ENCODE data around the gene SP1. TPM values are rescaled to one million over a fixed set of nuclear protein-coding genes. Genes with fewer than 3 reads are reported as not detected.
A peak's percentile ranks its signal among the peaks of the same experiment; 100 is the strongest.
"Not testable (repeated sequence)": the region's sequence is repeated elsewhere in the genome, so short reads cannot be mapped to it uniquely, and the experiment has no call there.

SP1 gene
- total RNA-seq, 4 donors from 2014 or later = 56.1 to 83.4 (median 67.8) TPM

DNA sequence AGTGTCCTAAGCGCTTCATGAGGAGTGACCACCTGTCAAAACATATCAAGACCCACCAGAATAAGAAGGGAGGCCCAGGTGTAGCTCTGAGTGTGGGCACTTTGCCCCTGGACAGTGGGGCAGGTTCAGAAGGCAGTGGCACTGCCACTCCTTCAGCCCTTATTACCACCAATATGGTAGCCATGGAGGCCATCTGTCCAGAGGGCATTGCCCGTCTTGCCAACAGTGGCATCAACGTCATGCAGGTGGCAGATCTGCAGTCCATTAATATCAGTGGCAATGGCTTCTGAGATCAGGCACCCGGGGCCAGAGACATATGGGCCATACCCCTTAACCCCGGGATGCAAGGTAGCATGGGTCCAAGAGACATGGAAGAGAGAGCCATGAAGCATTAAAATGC, 31.0 kb downstream of the SP1 start:
- TF ChIP-seq, protein P1, sequence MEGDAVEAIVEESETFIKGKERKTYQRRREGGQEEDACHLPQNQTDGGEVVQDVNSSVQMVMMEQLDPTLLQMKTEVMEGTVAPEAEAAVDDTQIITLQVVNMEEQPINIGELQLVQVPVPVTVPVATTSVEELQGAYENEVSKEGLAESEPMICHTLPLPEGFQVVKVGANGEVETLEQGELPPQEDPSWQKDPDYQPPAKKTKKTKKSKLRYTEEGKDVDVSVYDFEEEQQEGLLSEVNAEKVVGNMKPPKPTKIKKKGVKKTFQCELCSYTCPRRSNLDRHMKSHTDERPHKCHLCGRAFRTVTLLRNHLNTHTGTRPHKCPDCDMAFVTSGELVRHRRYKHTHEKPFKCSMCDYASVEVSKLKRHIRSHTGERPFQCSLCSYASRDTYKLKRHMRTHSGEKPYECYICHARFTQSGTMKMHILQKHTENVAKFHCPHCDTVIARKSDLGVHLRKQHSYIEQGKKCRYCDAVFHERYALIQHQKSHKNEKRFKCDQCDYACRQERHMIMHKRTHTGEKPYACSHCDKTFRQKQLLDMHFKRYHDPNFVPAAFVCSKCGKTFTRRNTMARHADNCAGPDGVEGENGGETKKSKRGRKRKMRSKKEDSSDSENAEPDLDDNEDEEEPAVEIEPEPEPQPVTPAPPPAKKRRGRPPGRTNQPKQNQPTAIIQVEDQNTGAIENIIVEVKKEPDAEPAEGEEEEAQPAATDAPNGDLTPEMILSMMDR (IDR thresholded peaks at IDR 0.05) = no peak
- TF ChIP-seq POLR2A (IDR thresholded peaks at IDR 0.05) = no peak
- peaks cover 0 to 68% (median 2%) of the 10 kb centered on the region in 3 donors for H3K36me3 ChIP-seq
- H3K4me1 ChIP-seq = peaks cover 0 to 13% (median 0%) of the 10 kb centered on the region in 4 donors
- H3K4me3 ChIP-seq = no peak overlapping the region
- no peak overlapping the region for H3K27ac ChIP-seq
- no peaks in the 10 kb centered on the region for H3K9me3 ChIP-seq
- no peaks in the 10 kb centered on the region for H3K27me3 ChIP-seq
- peak in 1 of 3 donors; percentile 23 for DNase-seq

DNA sequence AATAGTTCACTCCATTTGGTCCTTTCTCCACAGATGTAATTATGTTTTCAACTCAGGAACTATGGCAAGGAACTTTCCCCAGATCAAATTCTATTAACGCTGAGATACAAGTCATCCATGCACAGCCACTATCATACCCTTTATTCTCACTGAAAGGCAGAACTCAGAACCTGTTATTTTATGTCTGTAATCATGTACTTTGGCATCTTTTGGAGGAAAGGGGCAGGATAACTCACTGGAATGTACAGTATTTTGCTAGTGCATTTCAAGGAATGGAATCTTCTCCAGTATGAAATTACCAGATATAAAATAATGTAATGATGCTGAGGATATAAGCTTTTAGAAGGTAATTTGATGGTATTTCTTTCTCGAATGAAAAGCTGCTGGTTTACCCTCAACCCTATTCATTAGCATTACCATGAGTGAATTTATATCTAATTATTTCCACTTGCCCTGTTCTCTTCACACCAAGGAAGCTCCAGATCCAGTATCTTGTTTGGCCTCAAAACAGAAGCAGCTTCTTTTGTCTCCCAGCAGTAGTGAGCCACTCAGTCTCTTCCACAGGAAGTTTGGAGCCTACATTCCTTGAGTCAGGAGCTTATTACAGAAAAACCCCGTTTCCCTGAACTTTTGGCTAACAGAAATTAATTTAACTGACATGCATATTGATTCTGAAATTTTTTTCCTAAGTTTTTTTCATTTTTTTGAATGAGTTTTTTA, 33.7 kb downstream of the SP1 start:
- Histone ChIP-seq H3K9me3 (no peaks in the 10 kb centered on the region), H3K4me1 (peaks cover 0 to 18% (median 0%) of the 10 kb centered on the region in 4 donors), H3K4me3 (no peak overlapping the region), H3K27ac (no peak overlapping the region), H3K36me3 (peaks cover 0 to 42% (median 0%) of the 10 kb centered on the region in 3 donors), H3K27me3 (no peaks in the 10 kb centered on the region)
- TF ChIP-seq POLR2A (IDR thresholded peaks at IDR 0.05) = no peak
- TF ChIP-seq, protein P1 (IDR thresholded peaks at IDR 0.05) = no peak
- no peak for DNase-seq

DNA sequence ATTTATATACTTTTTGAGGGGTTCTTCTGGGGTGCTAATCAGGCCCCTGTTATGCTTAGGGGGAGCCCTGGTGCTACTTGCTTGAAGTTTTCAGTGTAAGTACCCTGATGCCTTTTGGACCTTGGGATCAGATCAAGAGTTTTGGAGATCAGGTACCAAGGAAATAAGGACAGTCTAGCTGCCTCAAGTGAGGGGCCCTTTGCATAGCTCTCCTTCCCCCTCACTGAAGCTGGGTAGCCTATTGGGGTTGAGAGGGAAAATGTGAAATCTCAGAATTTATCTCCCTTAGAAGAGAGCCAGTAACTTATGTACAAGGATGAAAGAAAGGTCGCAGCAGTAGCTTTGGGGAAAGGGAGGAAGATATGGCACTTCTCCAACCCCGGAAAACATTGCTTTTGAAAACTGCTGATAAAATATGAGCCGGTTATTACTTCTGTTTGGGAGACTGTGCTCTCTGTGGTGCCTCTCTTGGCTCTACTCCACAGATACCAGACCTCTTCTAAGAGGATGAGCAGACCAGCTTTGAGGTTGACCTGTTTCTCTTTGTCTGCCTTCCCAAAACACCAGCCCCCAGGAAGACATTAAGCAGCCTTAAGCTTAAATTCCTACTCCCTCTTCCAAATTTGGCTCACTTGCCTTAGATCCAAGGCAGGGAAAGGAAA, 34.9 kb downstream of the SP1 start:
- no peak for TF ChIP-seq POLR2A (IDR thresholded peaks at IDR 0.05)
- TF ChIP-seq, protein P1 (IDR thresholded peaks at IDR 0.05) = no peak
- no peak for DNase-seq
- Histone ChIP-seq H3K36me3 (peaks cover 0 to 30% (median 0%) of the 10 kb centered on the region in 3 donors), H3K27me3 (no peaks in the 10 kb centered on the region), H3K4me3 (no peak overlapping the region), H3K4me1 (peaks cover 0 to 18% (median 0%) of the 10 kb centered on the region in 4 donors), H3K9me3 (no peaks in the 10 kb centered on the region), H3K27ac (peak overlapping the region in 1 of 4 donors; percentile 20)

DNA sequence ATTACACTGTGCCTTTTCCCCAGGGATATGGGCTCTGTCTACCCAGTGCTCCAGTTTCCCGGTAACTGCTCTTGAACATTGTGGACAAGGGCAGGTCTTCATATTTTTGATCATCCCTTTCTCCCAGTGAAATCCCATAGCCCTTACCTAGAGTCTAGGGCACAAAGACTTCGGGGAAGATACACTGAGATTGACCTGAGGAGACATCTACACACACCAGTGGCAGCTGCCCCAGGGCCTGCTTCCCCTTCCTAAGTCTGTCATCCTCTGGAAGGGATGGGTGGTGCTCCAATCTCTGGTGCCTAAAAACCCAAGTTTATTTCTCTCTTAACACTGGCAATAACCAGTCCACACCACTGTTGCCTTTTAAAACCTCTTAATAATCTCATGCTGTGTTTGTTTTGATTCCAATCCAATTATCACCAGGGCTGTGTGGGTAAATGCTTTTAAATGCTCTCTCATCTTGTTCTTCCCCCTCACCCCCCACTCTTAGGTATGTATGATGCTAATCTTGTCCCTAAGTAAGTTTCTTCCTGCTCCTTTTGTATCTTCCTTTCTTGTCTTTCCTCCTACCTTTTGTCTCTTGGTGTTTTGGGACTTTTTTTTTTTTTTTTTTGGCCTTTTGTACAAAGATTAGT, 35.9 kb downstream of the SP1 start:
- not testable (repeated sequence) for H3K27me3 ChIP-seq, DNase-seq, H3K4me3 ChIP-seq, H3K9me3 ChIP-seq
- Histone ChIP-seq H3K36me3 (peaks cover 0 to 20% (median 0%) of the 10 kb centered on the region in 3 donors), H3K4me1 (peaks cover 0 to 20% (median 0%) of the 10 kb centered on the region in 4 donors), H3K27ac (peak overlapping the region in 1 of 4 donors; percentile 20)

DNA sequence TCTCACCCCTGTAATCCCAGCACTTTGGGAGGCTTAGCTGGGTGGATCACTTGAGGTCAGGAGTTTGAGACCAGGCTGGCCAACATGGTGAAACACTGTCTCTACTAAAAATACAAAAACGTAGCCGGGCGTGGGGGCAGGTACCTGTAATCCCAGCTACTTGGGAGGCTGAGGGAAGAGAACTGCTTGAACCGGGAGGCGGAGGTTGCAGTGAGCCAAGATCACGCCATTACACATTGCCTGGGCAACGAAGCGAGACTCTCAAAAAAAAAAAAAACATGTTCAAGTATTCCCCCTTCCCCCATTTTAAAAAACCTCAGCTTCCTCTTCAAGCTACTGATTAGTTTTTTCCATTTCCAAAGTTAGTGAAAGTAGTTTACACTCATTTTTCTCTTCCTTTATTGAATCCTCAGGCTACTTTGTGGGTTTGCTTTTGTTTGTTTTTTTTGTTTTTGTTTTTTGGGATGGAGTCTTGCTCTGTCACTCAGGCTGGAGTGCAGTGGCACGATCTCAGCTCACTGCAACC, 37.4 kb downstream of the SP1 start:
- H3K9me3 ChIP-seq, H3K36me3 ChIP-seq, DNase-seq, H3K4me3 ChIP-seq, H3K27me3 ChIP-seq: not testable (repeated sequence)
- Histone ChIP-seq H3K27ac (peak overlapping the region in 1 of 4 donors; percentile 8), H3K4me1 (peaks cover 0 to 20% (median 3%) of the 10 kb centered on the region in 4 donors)

DNA sequence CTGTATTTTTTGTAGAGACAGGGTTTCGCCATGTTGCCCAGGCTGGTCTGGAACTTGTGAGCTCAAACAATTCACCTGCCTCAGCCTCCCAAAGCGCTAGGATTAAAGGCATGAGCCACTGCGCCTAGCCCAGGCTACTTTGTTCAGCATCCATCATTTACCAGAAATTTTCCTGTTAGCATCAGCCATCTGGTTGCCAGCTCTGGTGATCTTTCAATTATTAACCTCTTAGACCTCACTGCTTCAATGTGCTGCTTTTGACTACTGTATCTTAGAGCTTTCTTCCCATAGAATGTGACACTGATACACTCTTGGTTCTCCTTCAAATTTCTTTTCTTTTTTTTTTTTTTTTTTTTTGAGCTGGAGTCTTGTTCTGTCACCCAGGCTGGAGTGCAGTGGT, 38.2 kb downstream of the SP1 start:
- Histone ChIP-seq H3K9me3 (no peaks in the 10 kb centered on the region), H3K27ac (peak overlapping the region in 1 of 4 donors; percentile 8), H3K4me3 (no peak overlapping the region), H3K27me3 (no peaks in the 10 kb centered on the region), H3K4me1 (peaks cover 0 to 13% (median 3%) of the 10 kb centered on the region in 4 donors), H3K36me3 (no peaks in the 10 kb centered on the region)
- DNase-seq = no peak
- TF ChIP-seq, protein P1 (IDR thresholded peaks at IDR 0.05) = no peak
- TF ChIP-seq POLR2A (IDR thresholded peaks at IDR 0.05) = no peak
